Endometrial microvascular endothelial cells (primary cell): ENCODE measurements around the gene NHLRC2. TPM values are rescaled to one million over a fixed set of nuclear protein-coding genes. Genes with fewer than 3 reads are reported as not detected.
"Not testable (repeated sequence)": the region's sequence is repeated elsewhere in the genome, so short reads cannot be mapped to it uniquely, and the experiment has no call there.

ENCODE experiments used
- in situ Hi-C: cut with HindIII; loops from 2 replicates; pipeline ENCODE4 v1.10.0; 2017; ENCODE audit warnings: low sequenced_read_pairs, low pct_unique_long_range_greater_than_20kb; ENCODE audit errors: inconsistent ontology term
- total RNA-seq: library from RNA; depleted of rRNA; stranded (reverse); fragments of >200 nt; gene quantifications from one replicate; pipeline ENCODE4 v1.2.3, GENCODE V29; 2015; ENCODE audit errors: inconsistent ontology term

The NHLRC2 gene
- total RNA-seq = 13.2 TPM

DNA sequence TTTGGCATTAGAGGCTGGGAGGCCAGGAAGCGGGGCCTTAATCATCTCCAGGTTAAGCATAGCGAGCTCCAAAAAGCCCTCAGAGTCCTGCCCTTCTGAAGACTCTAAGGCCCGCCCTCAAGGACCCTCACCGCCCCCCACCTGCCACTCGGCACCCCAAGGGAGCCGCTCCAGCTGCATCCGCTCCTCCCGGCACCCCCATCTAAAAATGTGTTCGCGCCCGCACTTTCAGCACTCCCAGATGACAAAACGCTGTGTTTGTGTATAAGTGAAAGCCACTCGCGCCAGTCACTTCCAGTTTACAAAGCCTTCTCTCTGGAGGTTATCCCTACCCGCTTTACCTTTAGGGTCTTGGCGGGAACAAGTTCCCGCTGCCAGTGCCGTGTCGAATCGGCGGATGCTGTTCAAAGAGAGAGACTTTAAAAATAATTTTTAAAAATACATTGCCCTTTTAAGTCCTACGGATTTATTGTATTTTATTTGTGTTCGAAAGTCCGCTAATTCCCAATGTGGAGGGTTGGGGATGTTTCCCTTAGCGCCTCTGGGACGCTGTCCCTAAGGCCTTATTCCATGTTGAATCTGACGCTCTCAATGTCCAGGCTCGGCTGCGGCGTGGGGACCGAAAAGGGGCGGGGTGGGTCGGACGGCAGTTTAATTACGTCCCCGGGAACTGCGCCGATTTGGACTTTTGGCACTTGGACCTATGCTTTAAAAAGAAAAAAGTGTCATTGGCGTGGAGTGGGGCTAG is at the start of gene NHLRC2, which contains the start of gene DCLRE1A:
Gene NHLRC2, plus strand, starts transcription at position 649 of the 748 bp plus-strand sequence. CDS start 212 bp downstream, outside the sequence.
Gene DCLRE1A, minus strand, starts transcription at position 70 of the 748 bp plus-strand sequence. CDS start 900 bp downstream, outside the sequence.
- in situ Hi-C loops = no loop called here

GRCh38 chr10:113806503-113806902 is 48.0 kb upstream of the NHLRC2 start:
- in situ Hi-C loops = no loop called here

DNA sequence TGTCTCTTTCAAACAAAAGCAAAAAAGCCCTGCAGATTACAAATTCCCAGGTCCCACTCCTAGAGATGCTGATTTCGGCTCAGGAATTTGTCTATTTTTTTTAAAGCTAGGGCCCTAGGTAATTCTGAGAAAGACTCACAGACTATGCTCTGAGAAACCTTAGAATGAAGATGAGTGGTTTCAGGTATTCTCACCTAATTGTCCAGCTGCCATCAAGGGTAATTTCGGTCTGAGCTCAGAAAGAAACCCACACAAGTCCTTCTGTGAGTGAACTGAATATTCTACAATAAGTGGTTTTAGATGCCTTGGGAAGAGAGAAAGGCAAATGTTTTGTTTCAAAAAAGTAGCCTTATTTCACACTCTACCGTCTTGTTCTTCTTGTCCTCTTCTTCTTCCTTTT is 46.3 kb upstream of the NHLRC2 start:
- in situ Hi-C loops = no loop called here

- in situ Hi-C loops = not testable (repeated sequence)
Observed at GRCh38 chr10:113814700-113815099, 39.8 kb upstream of the NHLRC2 start.

DNA sequence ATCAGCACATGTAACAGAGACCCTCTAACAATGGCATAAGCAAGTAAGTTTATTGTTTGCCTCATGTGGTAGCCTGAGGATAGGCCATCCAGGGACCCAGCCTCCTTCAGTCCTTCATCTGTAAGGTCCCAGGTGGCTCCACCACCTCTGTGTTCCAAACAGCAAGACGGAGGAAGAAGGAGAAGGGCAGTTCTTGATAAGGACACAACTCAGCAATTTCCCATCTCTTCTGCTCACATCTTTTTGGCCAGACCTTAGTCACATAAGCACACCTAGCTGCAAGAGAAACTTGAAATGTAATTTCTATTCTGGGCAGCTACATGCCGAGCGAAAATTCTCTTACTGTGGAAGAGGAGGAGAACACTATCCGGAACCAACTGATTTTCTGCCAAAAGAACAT is 34.5 kb upstream of the NHLRC2 start:
- in situ Hi-C loops = no loop called here

DNA sequence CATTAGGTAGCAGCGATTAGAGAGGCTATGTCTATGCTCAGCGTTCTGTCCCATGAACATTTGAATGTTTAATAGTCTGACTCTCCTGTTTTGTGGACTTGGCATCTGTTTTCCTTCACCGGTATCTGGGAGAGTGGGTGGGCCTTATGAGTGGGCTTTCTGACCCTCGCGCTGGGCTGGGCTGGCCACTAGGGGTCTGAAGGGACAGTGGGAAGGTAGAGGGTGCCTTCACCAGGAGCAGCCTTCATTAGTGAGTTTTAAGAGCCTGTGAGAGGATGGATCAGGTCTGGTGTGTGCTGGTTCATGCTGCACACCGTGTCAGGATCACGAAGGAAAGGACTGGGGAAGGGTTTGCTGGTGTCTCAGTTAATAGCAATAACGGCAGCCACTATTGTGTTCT is 34.0 kb upstream of the NHLRC2 start:
- in situ Hi-C loops = no loop called here

DNA sequence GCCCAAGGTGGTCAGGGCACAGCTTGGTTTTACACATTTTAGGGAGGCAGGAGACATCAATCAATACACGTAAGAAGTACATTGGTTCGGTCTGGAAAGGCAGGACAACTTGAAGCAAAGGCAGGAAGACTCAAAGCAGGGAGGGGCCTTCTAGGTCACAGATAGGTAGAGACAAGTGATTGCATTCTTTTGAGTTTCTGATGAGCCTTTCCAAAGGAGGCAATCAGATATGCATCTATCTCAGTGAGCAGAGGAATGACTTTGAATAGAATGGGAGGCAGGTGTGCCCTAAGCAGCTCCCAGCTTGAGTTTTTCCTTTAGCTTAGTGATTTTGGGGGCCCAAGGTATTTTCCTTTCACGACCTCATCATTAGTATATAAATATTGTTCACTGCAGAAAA is 33.2 kb upstream of the NHLRC2 start:
- in situ Hi-C loops = not testable (repeated sequence)

GRCh38 chr10:113822174-113822573 is 32.3 kb upstream of the NHLRC2 start:
- in situ Hi-C loops = no loop called here

GRCh38 chr10:113823389-113823788 is 31.1 kb upstream of the NHLRC2 start:
- in situ Hi-C loops = no loop called here

- in situ Hi-C loops = no loop called here
Observed at GRCh38 chr10:113825791-113826190, 28.7 kb upstream of the NHLRC2 start.

DNA sequence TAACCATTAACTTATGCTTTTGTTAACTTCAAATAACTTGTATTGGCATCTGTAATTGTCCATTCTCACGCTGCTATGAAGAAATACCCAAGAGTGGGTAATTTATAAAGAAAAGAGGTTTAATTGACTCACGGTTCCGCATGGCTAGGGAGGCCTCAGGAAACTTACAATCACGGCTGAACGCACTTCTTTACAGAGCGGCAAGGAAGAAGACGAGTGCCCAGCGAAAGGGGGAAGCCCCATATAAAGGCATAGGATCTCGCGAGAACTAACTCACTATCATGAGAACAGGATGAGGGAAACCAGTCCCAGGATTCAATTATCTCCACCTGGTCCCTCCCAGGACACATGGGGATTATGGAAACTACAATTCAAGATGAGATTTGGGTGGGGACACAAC is 25.9 kb upstream of the NHLRC2 start:
- in situ Hi-C loops = not testable (repeated sequence)

- in situ Hi-C loops = no loop called here
Observed at GRCh38 chr10:113842171-113842570, 12.3 kb upstream of the NHLRC2 start.

- in situ Hi-C loops = no loop called here
Observed at GRCh38 chr10:113843972-113844485, 10.4 kb upstream of the NHLRC2 start.

DNA sequence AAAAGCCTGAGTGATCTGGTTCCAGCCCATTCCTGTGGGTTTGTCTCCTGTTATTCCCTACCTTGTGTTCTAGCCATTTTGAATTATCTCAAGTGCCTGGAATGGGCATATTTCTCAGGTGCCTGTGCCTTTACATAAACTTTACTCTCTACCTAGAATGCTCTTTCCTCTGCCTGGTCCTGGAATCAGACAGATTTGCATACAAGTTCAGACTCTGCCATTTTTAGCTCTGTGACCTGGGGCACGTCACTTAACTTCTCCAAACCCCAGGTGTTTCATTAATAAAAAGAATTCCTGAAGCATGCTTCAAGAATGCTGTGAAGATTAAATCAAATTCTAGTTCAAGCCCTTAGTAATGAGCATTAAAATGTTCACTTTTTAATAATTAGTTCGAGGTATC is 8.4 kb upstream of the NHLRC2 start:
- in situ Hi-C loops = no loop called here

- in situ Hi-C loops = no loop called here
Observed at GRCh38 chr10:113849140-113849803, 5.2 kb upstream of the NHLRC2 start.

DNA sequence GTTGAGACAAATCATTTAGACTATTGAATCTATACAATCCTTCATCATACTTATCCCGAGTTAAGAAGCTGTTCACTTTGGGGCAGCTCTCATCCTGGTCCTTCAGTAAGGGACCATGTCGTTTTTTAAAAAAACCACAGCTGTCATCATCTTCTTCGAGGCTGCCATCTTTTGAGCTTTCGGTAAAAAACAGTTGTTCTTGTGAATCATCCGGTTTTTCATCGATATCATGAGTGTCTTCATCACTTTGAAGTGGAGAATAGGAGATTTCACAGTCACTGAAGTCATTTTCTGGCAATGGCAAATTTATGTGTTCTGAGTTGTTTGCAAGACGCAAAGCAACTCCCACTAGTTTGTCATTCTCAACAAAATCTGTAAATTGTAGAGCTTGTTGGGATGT is 4.5 kb upstream of the NHLRC2 start:
- in situ Hi-C loops = no loop called here

DNA sequence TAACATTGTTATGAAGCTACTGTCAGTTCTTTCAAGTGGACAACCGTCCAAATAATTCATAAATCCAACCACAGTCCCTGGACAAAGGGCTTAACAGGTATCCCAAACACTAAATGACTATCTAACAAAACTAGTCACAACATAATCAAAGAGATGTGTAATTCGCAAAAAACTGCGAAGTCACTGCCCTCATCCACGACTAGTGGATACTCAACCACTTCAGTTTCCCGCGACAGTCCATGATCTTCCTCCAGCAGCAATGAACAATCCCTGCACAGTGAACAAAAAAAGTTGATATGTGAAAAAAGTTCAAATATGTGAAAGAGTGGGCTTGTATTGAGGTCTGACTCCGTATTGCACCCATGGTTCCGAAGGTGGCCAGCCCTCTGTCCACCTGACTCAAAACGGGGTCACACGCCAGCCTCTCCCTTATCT is 866 bp upstream of the NHLRC2 start:
- in situ Hi-C loops = no loop called here

DNA sequence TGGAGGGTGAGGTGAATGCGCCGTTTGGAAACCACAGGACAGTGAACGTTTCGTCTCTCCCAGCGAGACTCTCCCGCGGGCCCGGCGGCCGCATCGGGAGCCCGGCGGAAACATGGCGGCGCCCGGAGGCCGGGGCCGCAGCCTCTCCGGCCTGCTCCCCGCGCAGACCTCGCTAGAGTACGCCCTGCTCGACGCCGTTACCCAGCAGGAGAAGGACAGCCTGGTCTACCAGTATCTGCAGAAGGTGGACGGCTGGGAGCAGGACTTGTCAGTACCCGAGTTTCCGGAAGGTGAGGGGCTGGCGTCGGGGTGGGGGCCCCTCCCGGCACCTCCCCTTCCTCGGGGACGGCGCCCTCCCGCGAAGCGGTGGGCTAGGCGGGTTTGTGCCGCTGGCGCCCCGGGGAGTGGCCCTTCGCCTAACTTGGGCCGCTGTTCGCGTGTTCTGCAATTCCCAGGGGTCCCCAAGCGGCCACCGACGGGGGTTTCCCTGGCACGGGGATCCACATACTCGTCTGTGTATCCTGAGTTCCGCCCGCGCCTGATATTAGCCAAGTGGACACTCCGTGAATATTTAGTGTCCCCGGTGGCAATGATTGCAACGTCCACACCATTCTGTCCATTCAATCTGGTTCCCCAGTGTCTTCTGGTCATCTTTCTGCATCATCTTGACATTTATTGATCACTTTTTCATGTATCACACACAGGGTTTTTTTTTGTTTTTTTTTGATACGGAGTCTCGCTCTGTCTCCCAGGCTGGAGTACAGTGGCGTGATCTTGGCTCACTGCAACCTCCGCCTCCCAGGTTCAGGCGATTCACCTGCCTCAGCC is 514 bp downstream of the NHLRC2 start:
- in situ Hi-C loops = no loop called here

- in situ Hi-C loops = no loop called here
Observed at GRCh38 chr10:113856563-113856962, 2.1 kb downstream of the NHLRC2 start.
